VCaP (cell line): Measurements from ENCODE around the gene GSAP.

ENCODE experiments used
- H3K27ac ChIP-seq: fragments of 450-650 bp; 2 replicates; pipeline ENCODE4 v1.5.1; 2017
- CTCF ChIP-seq: fragments of 450-650 bp; conservative IDR thresholded peaks from 2 replicates; pipeline ENCODE4 v1.5.1; 2017; ENCODE audit warnings: mild to moderate bottlenecking, moderate library complexity

GSAP gene

GRCh38 chr7:77313876-77314480, 102.2 kb downstream of the GSAP start:
- TF ChIP-seq CTCF, result no peak
- H3K27ac ChIP-seq, result no peak overlapping the region

GRCh38 chr7:77313085-77313484, 103.1 kb downstream of the GSAP start:
- H3K27ac ChIP-seq, result no peak overlapping the region
- TF ChIP-seq CTCF, result no peak

- no peak for TF ChIP-seq CTCF
- no peak overlapping the region for H3K27ac ChIP-seq
These were observed 105.2 kb downstream of the GSAP start for GRCh38 chr7:77310982-77311381.

GRCh38 chr7:77309714-77310220, 106.4 kb downstream of the GSAP start:
- no peak for TF ChIP-seq CTCF
- no peak overlapping the region for H3K27ac ChIP-seq

GRCh38 chr7:77308792-77309191, 107.4 kb downstream of the GSAP start:
- no peak for TF ChIP-seq CTCF
- no peak overlapping the region for H3K27ac ChIP-seq

- no peak for TF ChIP-seq CTCF
- no peak overlapping the region for H3K27ac ChIP-seq
These were observed 109.7 kb downstream of the GSAP start for GRCh38 chr7:77306231-77307067.

GRCh38 chr7:77295549-77295948, 120.6 kb downstream of the GSAP start:
- no peak for TF ChIP-seq CTCF
- no peak overlapping the region for H3K27ac ChIP-seq
